A549 (cell line): ENCODE measurements around the gene MDFIC.

Source experiments
- CHD4 ChIP-seq: fragments of 200-600 bp; sonication (generic); IDR thresholded peaks from 2 replicates; pipeline ENCODE4 v1.6.1; 2016; ENCODE audit warnings: antibody characterized with exemption, mild to moderate bottlenecking, borderline replicate concordance
- CTCF ChIP-seq: fragments of >200 bp; sonication (Bioruptor Twin); formaldehyde crosslinking; IDR thresholded peaks from 3 replicates; pipeline ENCODE4 v1.5.1; 2016
- FOSB ChIP-seq: fragments of 250-450 bp; sonication (Bioruptor Pico); IDR thresholded peaks from 2 replicates; pipeline ENCODE4 v1.5.0; 2020; ENCODE audit warnings: mild to moderate bottlenecking, moderate library complexity
- HMGXB4 ChIP-seq: fragments of 250-450 bp; sonication (Bioruptor Pico); IDR thresholded peaks from 2 replicates; pipeline ENCODE4 v1.5.0; 2021; ENCODE audit warnings: mild to moderate bottlenecking, moderate library complexity, borderline replicate concordance
- PBX3 ChIP-seq: IDR thresholded peaks from 2 replicates; pipeline ENCODE4 v1.6.1; 2012
- TP53 ChIP-seq: fragments of 250-450 bp; sonication (Bioruptor Pico); IDR thresholded peaks from 2 replicates; pipeline ENCODE4 v1.5.0; 2021; ENCODE audit warnings: mild to moderate bottlenecking, moderate library complexity

GRCh38 chr7:115066050-115066449 is 144.2 kb downstream of the MDFIC start:
- TF ChIP-seq PBX3 (no peak), CTCF (no peak), CHD4 (no peak), TP53 (CRISPR knock-in tag) (no peak), HMGXB4 (CRISPR knock-in tag) (no peak), FOSB (CRISPR knock-in tag) (no peak)
